Stimulated activated naive CD8-positive, alpha-beta T cell treated with anti-CD3 and anti-CD28 coated beads, Interleukin-15, amount 100 ng/mL, for 72 hours (primary cell): ENCODE data around the gene AMN.
"Not testable (repeated sequence)": the region's sequence is repeated elsewhere in the genome, so short reads cannot be mapped to it uniquely, and the experiment has no call there.

Experiments used
- ATAC-seq: fragments of 150-1000 bp; cut with Tn5 transposase; 2 replicates; pipeline ENCODE4 v1.10.0; 2021; ENCODE audit warnings: mild to moderate bottlenecking, moderate library complexity
- DNase-seq, 2 donors: peaks; one replicate each; pipeline ENCODE4 v3.0.0; 2021 to 2022
- H3K27ac Mint-ChIP-seq, 2 donors: one replicate each; pipeline ENCODE4 v1.8.0; 2022; ENCODE audit warnings: mild to moderate bottlenecking in 2 of 2, mixed read lengths in 2 of 2, moderate library complexity in 2 of 2
- H3K27me3 Mint-ChIP-seq: one replicate; pipeline ENCODE4 v1.8.0; 2022; ENCODE audit warnings: mixed read lengths
- H3K4me1 Mint-ChIP-seq: one replicate; pipeline ENCODE4 v1.8.0; 2022; ENCODE audit warnings: mild to moderate bottlenecking, mixed read lengths
- H3K4me3 Mint-ChIP-seq, 2 donors: one replicate each; pipeline ENCODE4 v1.8.0; 2022; ENCODE audit warnings: mild to moderate bottlenecking in 2 of 2, mixed read lengths in 2 of 2, moderate library complexity in 1 of 2
- H3K9me3 Mint-ChIP-seq, 2 donors: one replicate each; pipeline ENCODE4 v1.8.0; 2022; ENCODE audit warnings: mixed read lengths in 2 of 2

Gene AMN

GRCh38 chr14:102915292-102916110 lies 7.0 kb upstream of the AMN start:
- Mint-ChIP-seq H3K9me3 (no peaks in the 10 kb centered on the region), H3K4me3 (no peak overlapping the region), H3K4me1 (peaks cover 5% of the 10 kb centered on the region), H3K27me3 (no peaks in the 10 kb centered on the region), H3K27ac (peak overlapping the region in 1 of 2 donors; percentile 61)
- DNase-seq: no peak
- no peak for ATAC-seq

- H3K4me1 Mint-ChIP-seq: peaks cover 5% of the 10 kb centered on the region
- ATAC-seq: no peak
- no peaks in the 10 kb centered on the region for H3K27me3 Mint-ChIP-seq
- no peaks in the 10 kb centered on the region for H3K9me3 Mint-ChIP-seq
- no peak for DNase-seq
- H3K27ac Mint-ChIP-seq: peak overlapping the region in 1 of 2 donors; percentile 74
- no peak overlapping the region for H3K4me3 Mint-ChIP-seq
Measured at GRCh38 chr14:102916347-102917055, 6.0 kb upstream of the AMN start.

GRCh38 chr14:102917056-102917385 lies 5.4 kb upstream of the AMN start:
- Mint-ChIP-seq H3K9me3 (no peaks in the 10 kb centered on the region), H3K27me3 (no peaks in the 10 kb centered on the region), H3K4me3 (no peak overlapping the region), H3K27ac (peak overlapping the region; percentile 13 to 27), H3K4me1 (peaks cover 5% of the 10 kb centered on the region)
- no peak for DNase-seq
- ATAC-seq: peak; percentile 10

GRCh38 chr14:102917469-102918211 lies 4.8 kb upstream of the AMN start:
- ATAC-seq (peak; percentile 53), DNase-seq (peak; percentile 66 to 68)
- no peaks in the 10 kb centered on the region for H3K27me3 Mint-ChIP-seq
- H3K4me3 Mint-ChIP-seq: no peak overlapping the region
- peaks cover 5% of the 10 kb centered on the region for H3K4me1 Mint-ChIP-seq
- no peaks in the 10 kb centered on the region for H3K9me3 Mint-ChIP-seq
- peak overlapping the region; percentile 27 to 38 for H3K27ac Mint-ChIP-seq

GRCh38 chr14:102918438-102918837 lies 4.0 kb upstream of the AMN start:
- ATAC-seq (no peak), DNase-seq (no peak)
- H3K4me3 Mint-ChIP-seq: no peak overlapping the region
- H3K4me1 Mint-ChIP-seq: peaks cover 10% of the 10 kb centered on the region
- H3K27ac Mint-ChIP-seq: no peak overlapping the region
- peaks cover 7% of the 10 kb centered on the region for H3K27me3 Mint-ChIP-seq
- H3K9me3 Mint-ChIP-seq: no peaks in the 10 kb centered on the region

GRCh38 chr14:102920273-102920997 lies 2.0 kb upstream of the AMN start:
- H3K27ac Mint-ChIP-seq: no peak overlapping the region
- H3K4me3 Mint-ChIP-seq: no peak overlapping the region
- no peaks in the 10 kb centered on the region for H3K9me3 Mint-ChIP-seq
- peaks cover 10% of the 10 kb centered on the region for H3K4me1 Mint-ChIP-seq
- ATAC-seq (no peak), DNase-seq (no peak)
- peaks cover 18% of the 10 kb centered on the region for H3K27me3 Mint-ChIP-seq

GRCh38 chr14:102920998-102921304 lies 1.5 kb upstream of the AMN start:
- no peak for DNase-seq
- H3K27ac Mint-ChIP-seq: no peak overlapping the region
- peaks cover 10% of the 10 kb centered on the region for H3K4me1 Mint-ChIP-seq
- no peak for ATAC-seq
- H3K4me3 Mint-ChIP-seq: no peak overlapping the region
- peaks cover 23% of the 10 kb centered on the region for H3K27me3 Mint-ChIP-seq
- H3K9me3 Mint-ChIP-seq: no peaks in the 10 kb centered on the region

- peak overlapping the region; percentile 66 to 68 for H3K4me3 Mint-ChIP-seq
- DNase-seq (no peak), ATAC-seq (peak; percentile 29)
- H3K27ac Mint-ChIP-seq: no peak overlapping the region
- H3K4me1 Mint-ChIP-seq: peaks cover 5% of the 10 kb centered on the region
- H3K27me3 Mint-ChIP-seq: peaks cover 47% of the 10 kb centered on the region
- no peaks in the 10 kb centered on the region for H3K9me3 Mint-ChIP-seq
Measured at GRCh38 chr14:102923201-102923924, 900 bp downstream of the AMN start.

- DNase-seq: no peak
- no peak for ATAC-seq
- H3K9me3 Mint-ChIP-seq: no peaks in the 10 kb centered on the region
- no peak overlapping the region for H3K27ac Mint-ChIP-seq
- H3K27me3 Mint-ChIP-seq: peaks cover 48% of the 10 kb centered on the region
- H3K4me3 Mint-ChIP-seq: no peak overlapping the region
- peaks cover 10% of the 10 kb centered on the region for H3K4me1 Mint-ChIP-seq
Measured at GRCh38 chr14:102923925-102924486, 1.5 kb downstream of the AMN start.

- peaks cover 48% of the 10 kb centered on the region for H3K27me3 Mint-ChIP-seq
- peaks cover 10% of the 10 kb centered on the region for H3K4me1 Mint-ChIP-seq
- H3K27ac Mint-ChIP-seq: no peak overlapping the region
- no peaks in the 10 kb centered on the region for H3K9me3 Mint-ChIP-seq
- DNase-seq: no peak
- no peak overlapping the region for H3K4me3 Mint-ChIP-seq
- ATAC-seq: no peak
Measured at GRCh38 chr14:102924632-102925588, 2.4 kb downstream of the AMN start.

- DNase-seq (no peak), ATAC-seq (no peak)
- H3K4me1 Mint-ChIP-seq: peaks cover 10% of the 10 kb centered on the region
- H3K9me3 Mint-ChIP-seq: no peaks in the 10 kb centered on the region
- H3K27ac Mint-ChIP-seq: no peak overlapping the region
- no peak overlapping the region for H3K4me3 Mint-ChIP-seq
- peaks cover 48% of the 10 kb centered on the region for H3K27me3 Mint-ChIP-seq
Measured at GRCh38 chr14:102925646-102926045, 3.2 kb downstream of the AMN start.

GRCh38 chr14:102926104-102926503 lies 3.6 kb downstream of the AMN start:
- Mint-ChIP-seq H3K27me3 (peaks cover 48% of the 10 kb centered on the region), H3K4me3 (no peak overlapping the region), H3K27ac (no peak overlapping the region), H3K9me3 (no peaks in the 10 kb centered on the region), H3K4me1 (peaks cover 10% of the 10 kb centered on the region)
- ATAC-seq: no peak
- no peak for DNase-seq

- H3K4me3 Mint-ChIP-seq, ATAC-seq, H3K27ac Mint-ChIP-seq, H3K9me3 Mint-ChIP-seq, DNase-seq, H3K4me1 Mint-ChIP-seq: not testable (repeated sequence)
- peaks cover 48% of the 10 kb centered on the region for H3K27me3 Mint-ChIP-seq
Measured at GRCh38 chr14:102926840-102927239, 4.4 kb downstream of the AMN start.

- Mint-ChIP-seq H3K27me3 (peaks cover 48% of the 10 kb centered on the region), H3K9me3 (no peaks in the 10 kb centered on the region), H3K27ac (no peak overlapping the region), H3K4me3 (no peak overlapping the region), H3K4me1 (peaks cover 10% of the 10 kb centered on the region)
- ATAC-seq: no peak
- no peak for DNase-seq
Measured at GRCh38 chr14:102927346-102927877, 4.9 kb downstream of the AMN start.
